Measurements from ENCODE around the gene SERPINF2.
"Not testable (repeated sequence)": the region's sequence is repeated elsewhere in the genome, so short reads cannot be mapped to it uniquely, and the experiment has no call there.

Gene SERPINF2

DNA sequence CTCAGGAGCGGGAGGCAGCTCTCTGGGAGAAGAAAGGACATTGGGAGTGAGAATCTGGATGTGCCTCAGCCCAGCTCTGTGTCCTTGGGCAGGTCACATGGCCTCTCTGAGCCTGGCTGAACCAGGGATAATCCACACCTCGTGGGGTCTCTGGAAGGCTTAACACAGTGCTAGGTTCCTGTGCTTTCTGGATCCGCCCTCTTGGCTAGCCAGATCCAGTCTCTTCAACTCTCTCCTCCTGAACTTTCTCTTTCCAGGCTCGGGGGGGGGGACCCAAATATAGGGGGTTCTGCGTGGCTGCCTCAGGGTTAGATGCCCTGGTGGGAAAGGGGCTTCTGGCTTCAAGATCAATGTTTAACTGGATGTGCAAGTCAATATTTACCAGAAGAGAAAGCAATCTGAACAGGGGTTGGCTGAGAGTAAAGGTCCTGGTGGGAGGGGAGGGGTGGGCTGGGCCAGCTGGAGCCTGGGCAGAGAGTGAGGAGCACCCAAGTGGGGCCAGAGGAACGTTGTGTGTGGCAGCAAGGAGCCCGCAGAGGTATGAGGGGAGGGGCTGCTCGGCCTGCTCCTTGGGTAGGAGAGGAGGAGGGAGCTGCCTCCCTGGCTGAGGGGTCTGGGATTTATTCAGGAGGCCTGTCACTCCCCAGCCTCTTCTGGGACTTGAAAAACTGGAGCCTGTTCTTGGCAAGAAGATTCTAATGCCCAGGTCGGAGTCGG, at the start of gene SERPINF2:
Gene SERPINF2, plus strand, starts transcription at position 501 of the 717 bp plus-strand sequence. CDS start 2,125 bp downstream, outside the sequence.
- DNase-seq (ENCODE audit: low spot score): no peak
- Histone ChIP-seq H3K27me3 (ENCODE audit: insufficient read depth, poor library complexity, severe bottlenecking) (no peaks in the 10 kb centered on the region), H3K4me3 (ENCODE audit: severe bottlenecking) (no peak within 1 kb of the TSS), H3K9me3 (ENCODE audit: severe bottlenecking) (no peaks in the 10 kb centered on the region), H3K27ac (ENCODE audit: poor library complexity, severe bottlenecking) (no peak within 1 kb of the TSS), H3K4me1 (ENCODE audit: insufficient read depth, poor library complexity, severe bottlenecking) (no peaks in the 10 kb centered on the region), H3K36me3 (ENCODE audit: low read depth) (no peaks in the 10 kb centered on the region)
- no peak for TF ChIP-seq CTCF (IDR thresholded peaks at IDR 0.05; ENCODE audit: poor library complexity, severe bottlenecking)
- ATAC-seq (ENCODE audit: low read depth): no peak

DNA sequence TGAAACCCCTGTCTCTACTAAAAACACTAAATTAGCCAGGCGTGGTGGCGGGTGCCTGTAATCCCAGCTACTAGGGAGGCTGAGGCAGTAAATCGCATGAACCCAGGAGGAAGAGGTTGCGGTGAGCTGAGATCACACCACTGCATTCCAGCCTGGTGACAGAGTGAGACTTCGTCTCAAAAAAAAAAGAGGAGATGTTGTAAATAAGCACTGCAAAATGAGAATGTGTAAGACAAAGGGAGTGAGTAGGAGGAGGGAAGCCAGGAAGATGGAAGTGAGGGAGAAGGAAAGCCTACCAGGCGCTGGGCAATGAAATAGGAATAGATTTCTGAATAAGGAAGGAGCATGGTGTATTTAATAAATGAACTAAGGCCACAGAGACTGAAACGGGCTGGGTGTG, 49.3 kb upstream of the SERPINF2 start:
- TF ChIP-seq CTCF (IDR thresholded peaks at IDR 0.05; ENCODE audit: poor library complexity, severe bottlenecking): no peak
- ATAC-seq (ENCODE audit: low read depth) (no peak), DNase-seq (ENCODE audit: low spot score) (no peak)
- Histone ChIP-seq H3K27ac (ENCODE audit: poor library complexity, severe bottlenecking) (no peak overlapping the region), H3K4me1 (ENCODE audit: insufficient read depth, poor library complexity, severe bottlenecking) (no peaks in the 10 kb centered on the region), H3K4me3 (ENCODE audit: severe bottlenecking) (no peak overlapping the region), H3K9me3 (ENCODE audit: severe bottlenecking) (no peaks in the 10 kb centered on the region), H3K36me3 (ENCODE audit: low read depth) (no peaks in the 10 kb centered on the region), H3K27me3 (ENCODE audit: insufficient read depth, poor library complexity, severe bottlenecking) (no peaks in the 10 kb centered on the region)

DNA sequence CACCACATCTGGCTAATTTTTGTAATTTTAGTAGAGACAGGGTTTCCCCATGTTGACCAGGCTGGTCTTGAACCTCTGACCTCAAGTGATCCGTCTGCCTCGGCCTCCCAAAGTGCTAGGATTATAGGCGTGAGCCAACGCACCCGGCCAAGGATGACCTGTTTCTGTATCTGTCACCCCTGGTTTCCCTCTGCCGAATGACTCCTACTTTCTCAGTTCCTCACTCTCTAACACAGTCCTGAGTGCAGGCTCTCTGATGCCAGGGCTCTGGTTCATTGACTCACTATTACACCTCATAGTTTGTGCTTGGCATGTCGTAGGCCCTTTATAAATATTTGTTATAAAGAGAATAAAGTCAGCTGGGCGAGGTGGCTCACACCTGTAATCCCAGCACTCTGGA, 47.3 kb upstream of the SERPINF2 start:
- H3K4me1 ChIP-seq (ENCODE audit: insufficient read depth, poor library complexity, severe bottlenecking): no peaks in the 10 kb centered on the region
- H3K4me3 ChIP-seq (ENCODE audit: severe bottlenecking): no peak overlapping the region
- ATAC-seq (ENCODE audit: low read depth) (no peak), DNase-seq (ENCODE audit: low spot score) (no peak)
- no peaks in the 10 kb centered on the region for H3K9me3 ChIP-seq (ENCODE audit: severe bottlenecking)
- no peaks in the 10 kb centered on the region for H3K27me3 ChIP-seq (ENCODE audit: insufficient read depth, poor library complexity, severe bottlenecking)
- H3K27ac ChIP-seq (ENCODE audit: poor library complexity, severe bottlenecking): no peak overlapping the region
- no peaks in the 10 kb centered on the region for H3K36me3 ChIP-seq (ENCODE audit: low read depth)
- no peak for TF ChIP-seq CTCF (IDR thresholded peaks at IDR 0.05; ENCODE audit: poor library complexity, severe bottlenecking)

- Histone ChIP-seq H3K9me3 (ENCODE audit: severe bottlenecking) (no peaks in the 10 kb centered on the region), H3K4me1 (ENCODE audit: insufficient read depth, poor library complexity, severe bottlenecking) (no peaks in the 10 kb centered on the region), H3K27me3 (ENCODE audit: insufficient read depth, poor library complexity, severe bottlenecking) (no peaks in the 10 kb centered on the region), H3K27ac (ENCODE audit: poor library complexity, severe bottlenecking) (no peak overlapping the region), H3K36me3 (ENCODE audit: low read depth) (no peaks in the 10 kb centered on the region), H3K4me3 (ENCODE audit: severe bottlenecking) (no peak overlapping the region)
- ATAC-seq (ENCODE audit: low read depth) (no peak; the same call in 2 of the 3 replicates), DNase-seq (ENCODE audit: low spot score) (no peak)
- no peak for TF ChIP-seq CTCF (IDR thresholded peaks at IDR 0.05; ENCODE audit: poor library complexity, severe bottlenecking)
These were observed 45.0 kb upstream of the SERPINF2 start for GRCh38 chr17:1697681-1698080.

DNA sequence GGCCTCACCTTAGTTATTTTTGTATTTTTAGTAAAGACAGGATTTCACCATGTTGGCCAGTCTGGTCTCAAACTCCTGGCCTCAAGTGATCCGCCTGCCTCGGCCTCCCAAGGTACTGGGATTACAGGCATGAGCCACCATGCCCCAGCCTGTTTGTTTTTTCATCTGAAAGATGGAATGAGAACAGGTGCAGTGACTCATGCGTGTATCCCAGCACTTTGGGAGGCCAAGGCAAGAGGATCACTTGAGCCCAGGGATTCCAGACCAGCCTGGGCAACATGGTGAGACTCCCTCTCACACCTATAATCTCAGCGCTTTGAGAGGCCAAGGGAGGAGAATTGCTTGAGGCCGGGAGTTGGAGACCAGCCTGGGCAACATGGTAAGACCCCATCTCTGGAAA, 42.8 kb upstream of the SERPINF2 start:
- H3K4me3 ChIP-seq (ENCODE audit: severe bottlenecking); H3K4me1 ChIP-seq (ENCODE audit: insufficient read depth, poor library complexity, severe bottlenecking); ATAC-seq (ENCODE audit: low read depth); DNase-seq (ENCODE audit: low spot score); H3K9me3 ChIP-seq (ENCODE audit: severe bottlenecking); H3K27ac ChIP-seq (ENCODE audit: poor library complexity, severe bottlenecking); H3K36me3 ChIP-seq (ENCODE audit: low read depth); H3K27me3 ChIP-seq (ENCODE audit: insufficient read depth, poor library complexity, severe bottlenecking): not testable (repeated sequence)

Data from RWPE2 (cell line).